ENCODE results near the gene CSTB.

The CSTB gene

DNA sequence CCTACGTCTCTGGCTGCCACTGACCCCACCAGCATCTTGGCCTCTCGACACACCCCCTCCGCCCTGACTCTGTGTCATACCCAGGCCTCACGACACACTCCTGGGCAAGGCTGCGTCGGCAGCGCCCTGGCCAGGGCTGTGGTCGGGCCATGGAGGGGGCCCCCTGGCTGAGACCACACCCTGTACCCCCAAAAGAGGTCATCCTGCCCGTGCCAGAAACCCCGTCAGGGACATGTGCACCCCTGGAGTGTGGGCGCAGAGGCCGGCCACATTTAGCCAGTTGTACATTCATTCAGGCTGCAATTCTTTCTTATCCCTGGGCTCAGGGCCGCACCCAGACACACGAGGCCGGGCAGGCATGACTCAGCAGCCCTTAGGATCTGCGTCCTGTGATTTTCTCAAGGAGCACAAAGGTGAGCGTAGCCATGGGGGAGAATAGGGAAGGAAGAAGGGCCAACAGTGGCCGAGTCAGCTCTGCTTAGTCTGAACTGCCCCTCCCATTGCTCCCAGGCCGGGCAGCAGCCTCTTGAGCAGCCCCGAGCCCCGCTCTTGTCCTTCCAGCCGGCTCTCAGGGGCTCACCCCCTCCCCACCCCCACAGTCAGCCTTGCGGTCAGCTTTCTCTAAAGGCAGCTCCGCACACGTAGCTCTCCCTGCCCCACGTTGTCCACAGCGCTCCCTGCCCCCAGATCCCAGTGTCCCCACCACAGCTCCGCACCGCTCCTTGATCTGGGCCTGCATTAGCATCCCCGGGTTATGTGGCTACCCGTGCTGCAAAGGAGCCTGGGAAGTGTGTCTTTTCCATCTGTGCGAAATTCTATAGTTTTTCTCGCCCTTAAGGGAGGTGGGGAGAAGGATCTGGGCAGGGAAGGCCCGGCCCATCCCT, 7.9 kb downstream of the CSTB start:
- H3K4me3 Mint-ChIP-seq = no peak overlapping the region
- H3K4me1 Mint-ChIP-seq = peaks cover 5% of the 10 kb centered on the region
- no peaks in the 10 kb centered on the region for H3K27me3 Mint-ChIP-seq
- H3K27ac Mint-ChIP-seq = no peak overlapping the region
- H3K36me3 Mint-ChIP-seq = peaks cover 3% of the 10 kb centered on the region
- no peaks in the 10 kb centered on the region for H3K9me3 Mint-ChIP-seq

GRCh38 chr21:43767498-43767983, 8.6 kb downstream of the CSTB start:
- H3K4me1 Mint-ChIP-seq = peaks cover 5% of the 10 kb centered on the region
- H3K27me3 Mint-ChIP-seq = no peaks in the 10 kb centered on the region
- H3K36me3 Mint-ChIP-seq = peaks cover 3% of the 10 kb centered on the region
- no peaks in the 10 kb centered on the region for H3K9me3 Mint-ChIP-seq
- no peak overlapping the region for H3K27ac Mint-ChIP-seq
- H3K4me3 Mint-ChIP-seq = no peak overlapping the region

DNA sequence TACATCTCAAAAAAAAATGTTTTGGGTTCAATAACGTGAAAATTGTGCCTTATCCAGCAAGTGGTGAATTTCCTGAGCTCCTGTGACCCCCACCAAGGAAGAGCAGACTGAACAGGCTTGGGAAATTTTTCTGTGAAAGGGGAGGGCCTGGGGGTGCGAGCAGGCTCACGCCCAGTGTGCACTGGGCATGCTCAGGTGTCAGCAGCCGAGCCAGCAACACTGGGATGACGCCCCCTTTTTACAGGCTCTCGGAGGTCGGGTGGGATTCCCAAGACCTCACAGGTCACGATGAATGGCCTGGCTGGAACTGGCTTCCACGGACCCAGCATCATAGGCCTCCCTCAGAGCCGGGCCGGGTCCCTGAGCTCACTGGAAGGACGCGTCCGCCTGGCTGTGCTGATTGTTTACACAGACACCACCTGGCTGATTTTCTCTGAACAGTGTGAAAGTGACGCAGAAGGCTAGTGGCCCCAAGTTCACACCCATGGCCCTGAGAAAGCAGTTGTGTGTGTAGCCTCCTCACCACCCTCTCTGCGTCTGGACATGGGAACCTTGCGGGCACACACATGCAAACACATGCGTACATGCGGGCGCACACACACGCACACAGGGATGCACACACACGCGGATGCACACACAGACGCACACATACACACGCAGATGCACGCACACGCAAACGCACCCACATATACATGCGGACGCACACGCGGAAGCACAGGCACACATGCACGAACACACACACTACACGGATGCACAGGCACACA, 9.2 kb downstream of the CSTB start:
- peaks cover 5% of the 10 kb centered on the region for H3K4me1 Mint-ChIP-seq
- no peak overlapping the region for H3K27ac Mint-ChIP-seq
- H3K27me3 Mint-ChIP-seq = no peaks in the 10 kb centered on the region
- peaks cover 3% of the 10 kb centered on the region for H3K36me3 Mint-ChIP-seq
- H3K4me3 Mint-ChIP-seq = no peak overlapping the region
- no peaks in the 10 kb centered on the region for H3K9me3 Mint-ChIP-seq

DNA sequence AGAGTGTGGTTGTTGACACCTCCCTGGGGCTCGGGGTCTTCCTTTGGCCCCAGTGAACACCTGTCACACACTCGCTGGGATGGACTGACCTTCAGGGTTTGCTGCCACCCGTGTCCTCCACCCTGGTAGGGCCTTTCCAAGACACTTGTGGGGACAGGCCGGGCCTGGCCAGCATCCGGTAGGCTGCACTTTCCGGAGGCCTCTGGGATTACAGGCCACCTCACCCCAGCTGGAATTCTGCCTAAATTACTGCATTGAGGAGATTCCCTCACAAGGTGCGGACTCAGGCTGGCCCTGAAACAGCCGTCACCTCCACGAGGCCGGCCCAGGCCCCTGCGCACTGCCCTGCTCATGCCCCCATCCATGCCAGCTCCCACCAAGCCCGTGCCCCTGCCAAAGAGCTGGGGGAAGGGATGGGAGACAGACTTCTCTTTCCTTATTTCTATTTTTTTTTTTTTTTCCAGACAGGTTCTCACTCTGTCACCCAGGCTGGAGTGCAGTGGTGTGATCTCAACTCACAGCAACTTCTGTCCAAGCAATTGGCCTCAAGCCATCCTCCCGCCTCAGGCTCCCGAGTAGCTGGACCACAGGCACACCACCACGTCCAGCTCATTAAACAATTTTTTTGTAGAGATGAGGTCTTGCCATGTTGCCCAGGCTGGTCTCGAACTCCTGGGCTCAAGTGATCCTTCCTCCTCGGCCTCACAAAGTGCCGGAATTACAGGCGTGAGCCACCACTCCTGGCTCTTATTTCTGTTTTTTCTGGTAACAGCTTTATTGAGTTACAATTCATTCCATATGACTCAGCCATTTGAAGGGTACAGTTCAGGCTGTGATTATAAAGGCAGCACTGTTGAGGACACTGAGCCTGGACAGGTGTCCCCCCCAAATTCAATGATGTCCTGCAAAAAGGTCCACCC, 11.3 kb downstream of the CSTB start:
- H3K27me3 Mint-ChIP-seq = no peaks in the 10 kb centered on the region
- H3K4me3 Mint-ChIP-seq = no peak overlapping the region
- H3K9me3 Mint-ChIP-seq = no peaks in the 10 kb centered on the region
- H3K4me1 Mint-ChIP-seq = no peaks in the 10 kb centered on the region
- no peaks in the 10 kb centered on the region for H3K36me3 Mint-ChIP-seq
- no peak overlapping the region for H3K27ac Mint-ChIP-seq

DNA sequence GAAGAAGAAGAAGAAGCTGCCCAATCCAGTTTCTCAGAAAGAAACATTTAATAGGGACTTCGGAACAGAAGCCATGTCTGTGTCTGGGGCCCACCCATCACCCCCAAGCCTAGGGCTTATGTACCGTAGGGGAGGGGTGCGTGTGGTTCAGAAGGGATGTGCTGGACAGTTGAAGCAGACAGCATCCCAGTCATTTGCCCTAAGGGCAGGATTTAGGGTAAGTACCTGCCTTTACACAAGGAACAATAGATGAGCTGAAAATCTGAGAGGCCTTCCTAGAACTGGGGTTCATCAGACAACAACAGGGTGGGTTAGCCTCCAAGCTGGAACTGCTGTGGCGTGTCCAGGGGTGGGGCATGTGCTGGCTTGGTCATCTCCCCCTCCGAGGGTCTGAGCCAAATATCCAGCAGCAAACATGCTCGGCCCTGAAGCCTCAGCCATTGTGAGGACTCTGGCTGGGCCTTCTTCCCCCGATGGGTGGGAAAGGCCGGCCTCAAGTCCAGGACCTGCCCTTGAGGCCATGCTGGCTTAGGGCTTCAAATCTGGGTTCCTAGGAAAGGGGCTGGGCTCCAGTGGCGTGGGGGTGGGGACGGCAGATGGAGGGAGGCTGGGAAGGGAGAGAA, 12.1 kb downstream of the CSTB start:
- no peak overlapping the region for H3K27ac Mint-ChIP-seq
- H3K27me3 Mint-ChIP-seq = no peaks in the 10 kb centered on the region
- H3K36me3 Mint-ChIP-seq = no peaks in the 10 kb centered on the region
- no peak overlapping the region for H3K4me3 Mint-ChIP-seq
- no peaks in the 10 kb centered on the region for H3K4me1 Mint-ChIP-seq
- no peaks in the 10 kb centered on the region for H3K9me3 Mint-ChIP-seq

- Mint-ChIP-seq H3K4me3 (no peak overlapping the region), H3K27ac (no peak overlapping the region), H3K27me3 (no peaks in the 10 kb centered on the region), H3K36me3 (no peaks in the 10 kb centered on the region), H3K4me1 (no peaks in the 10 kb centered on the region), H3K9me3 (no peaks in the 10 kb centered on the region)
Measured at GRCh38 chr21:43762303-43763128, 13.6 kb downstream of the CSTB start.

- Mint-ChIP-seq H3K4me1 (no peaks in the 10 kb centered on the region), H3K4me3 (no peak overlapping the region), H3K27me3 (no peaks in the 10 kb centered on the region), H3K9me3 (no peaks in the 10 kb centered on the region), H3K36me3 (no peaks in the 10 kb centered on the region), H3K27ac (no peak overlapping the region)
Measured at GRCh38 chr21:43761886-43762285, 14.2 kb downstream of the CSTB start.

DNA sequence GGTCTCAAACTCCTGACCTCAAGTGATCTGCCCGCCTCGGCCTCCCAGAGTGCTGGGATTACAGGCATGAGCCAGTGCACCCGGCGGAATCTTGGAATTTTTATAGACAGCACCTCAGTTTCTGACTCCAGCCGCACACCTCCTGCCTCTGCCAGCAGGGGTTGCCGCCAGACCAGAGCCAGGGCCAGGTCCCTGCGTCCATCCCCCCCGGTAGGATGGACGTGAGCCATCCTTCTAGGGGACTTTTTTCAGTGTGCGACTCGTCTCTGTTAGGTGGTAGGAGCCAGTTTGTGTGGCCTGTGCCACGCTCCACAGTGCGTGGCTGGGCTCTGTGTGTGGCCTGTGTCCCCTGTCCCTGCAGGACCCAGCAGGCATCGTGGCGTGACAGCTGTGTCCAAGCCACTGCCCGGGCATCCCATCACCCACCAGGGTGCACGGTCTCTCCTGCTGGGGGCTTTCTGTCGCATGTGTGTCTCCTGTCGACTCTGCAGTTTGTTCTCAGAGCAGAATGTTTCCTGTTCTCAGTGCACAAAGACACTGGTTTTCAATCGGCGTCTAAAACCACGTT, 15.6 kb downstream of the CSTB start:
- Mint-ChIP-seq H3K4me1 (no peaks in the 10 kb centered on the region), H3K9me3 (no peaks in the 10 kb centered on the region), H3K4me3 (no peak overlapping the region), H3K36me3 (no peaks in the 10 kb centered on the region), H3K27ac (no peak overlapping the region), H3K27me3 (no peaks in the 10 kb centered on the region)

DNA sequence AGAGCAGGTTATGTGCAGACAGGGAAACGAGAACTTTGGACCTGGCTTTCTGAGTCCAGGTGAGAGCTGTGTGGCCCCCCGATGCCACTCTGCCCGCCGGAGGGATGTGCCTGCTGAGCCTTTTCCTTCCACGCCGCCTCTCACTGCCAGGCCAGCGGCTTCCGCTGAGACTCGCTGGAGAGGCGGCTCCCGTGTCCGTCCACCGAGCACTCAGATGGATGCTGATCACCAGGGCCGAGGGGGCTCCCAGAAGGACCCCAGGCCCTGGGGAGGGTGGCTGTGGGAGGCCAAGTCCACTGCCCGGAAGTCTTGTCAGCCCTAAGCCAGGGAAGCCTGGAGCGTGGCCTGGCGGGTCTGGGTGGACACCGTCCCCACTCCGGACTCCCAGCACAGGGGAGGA, 16.5 kb downstream of the CSTB start:
- H3K9me3 Mint-ChIP-seq = no peaks in the 10 kb centered on the region
- H3K27ac Mint-ChIP-seq = no peak overlapping the region
- no peaks in the 10 kb centered on the region for H3K36me3 Mint-ChIP-seq
- no peaks in the 10 kb centered on the region for H3K4me1 Mint-ChIP-seq
- no peaks in the 10 kb centered on the region for H3K27me3 Mint-ChIP-seq
- H3K4me3 Mint-ChIP-seq = no peak overlapping the region

DNA sequence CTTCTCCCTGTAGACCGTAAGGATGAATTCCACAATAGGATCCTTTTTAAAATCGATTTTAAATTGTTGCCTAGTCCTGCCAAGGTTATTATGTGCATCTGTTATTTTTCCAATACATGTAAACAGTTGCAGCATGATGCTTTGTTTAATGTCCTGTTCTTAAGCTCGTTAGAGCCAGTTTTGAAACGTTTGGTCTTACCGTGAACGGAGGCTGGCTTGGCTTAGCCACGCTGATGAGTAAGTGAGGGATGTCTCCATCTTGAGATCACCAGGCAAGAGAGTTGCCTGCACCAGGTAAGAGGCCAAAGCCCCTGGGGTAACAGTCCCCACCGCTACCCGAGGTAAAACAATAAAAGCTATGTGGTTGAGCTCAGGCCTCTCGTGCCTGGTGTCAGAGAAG, 17.3 kb downstream of the CSTB start:
- Mint-ChIP-seq H3K4me3 (no peak overlapping the region), H3K4me1 (no peaks in the 10 kb centered on the region), H3K27me3 (no peaks in the 10 kb centered on the region), H3K9me3 (no peaks in the 10 kb centered on the region), H3K36me3 (peaks cover 3% of the 10 kb centered on the region), H3K27ac (peak overlapping the region; percentile 17)

DNA sequence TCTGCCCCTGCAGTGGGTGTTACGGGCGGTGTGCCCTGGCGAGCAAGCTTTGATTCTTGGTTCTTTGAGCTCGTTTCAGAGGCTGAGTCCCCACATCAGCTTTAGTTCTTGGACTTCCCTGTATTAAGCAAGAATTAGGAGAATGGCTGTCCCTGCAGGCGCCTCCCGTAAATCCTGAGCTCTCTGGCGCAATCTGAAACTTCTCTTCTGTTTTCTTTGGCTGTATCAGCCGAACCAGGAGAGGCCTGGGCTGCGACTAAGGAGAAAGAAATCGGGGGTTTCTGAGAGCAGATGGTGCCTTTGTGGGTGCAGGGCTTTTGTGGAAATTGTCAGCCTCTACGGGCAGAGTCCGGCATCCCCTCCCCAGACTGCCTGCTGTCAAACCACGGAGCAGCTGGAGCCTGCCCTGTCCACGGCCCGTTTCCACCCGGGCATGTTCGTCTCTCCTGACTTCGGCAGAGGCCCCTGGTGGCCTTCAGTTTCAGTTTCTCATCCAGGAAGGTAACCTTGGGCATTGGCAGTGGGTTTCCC, 17.9 kb downstream of the CSTB start:
- Mint-ChIP-seq H3K27ac (no peak overlapping the region), H3K4me1 (no peaks in the 10 kb centered on the region), H3K9me3 (no peaks in the 10 kb centered on the region), H3K27me3 (no peaks in the 10 kb centered on the region), H3K4me3 (no peak overlapping the region), H3K36me3 (peaks cover 3% of the 10 kb centered on the region)

DNA sequence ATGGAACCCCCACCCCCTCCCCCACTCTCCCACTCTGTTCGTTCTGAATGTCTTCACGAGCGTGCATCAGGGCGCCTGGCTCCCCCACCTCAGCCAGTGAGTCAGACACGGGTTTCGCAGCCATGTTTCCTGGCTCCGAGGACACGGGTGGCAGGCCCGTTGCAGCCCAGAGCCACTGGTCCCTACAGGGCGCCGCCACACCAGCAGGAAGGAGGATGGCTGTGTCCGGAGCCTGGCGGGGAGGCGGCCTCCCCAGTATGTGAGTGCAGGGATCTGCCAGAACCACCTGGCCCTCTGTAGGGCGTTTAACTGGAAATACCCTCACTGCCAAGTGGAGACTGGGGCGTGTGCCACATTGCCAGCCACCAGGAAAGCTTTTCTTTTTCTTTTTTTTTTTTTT, 18.5 kb downstream of the CSTB start:
- no peak overlapping the region for H3K27ac Mint-ChIP-seq
- peaks cover 3% of the 10 kb centered on the region for H3K36me3 Mint-ChIP-seq
- no peaks in the 10 kb centered on the region for H3K9me3 Mint-ChIP-seq
- H3K27me3 Mint-ChIP-seq = no peaks in the 10 kb centered on the region
- no peaks in the 10 kb centered on the region for H3K4me1 Mint-ChIP-seq
- H3K4me3 Mint-ChIP-seq = no peak overlapping the region

DNA sequence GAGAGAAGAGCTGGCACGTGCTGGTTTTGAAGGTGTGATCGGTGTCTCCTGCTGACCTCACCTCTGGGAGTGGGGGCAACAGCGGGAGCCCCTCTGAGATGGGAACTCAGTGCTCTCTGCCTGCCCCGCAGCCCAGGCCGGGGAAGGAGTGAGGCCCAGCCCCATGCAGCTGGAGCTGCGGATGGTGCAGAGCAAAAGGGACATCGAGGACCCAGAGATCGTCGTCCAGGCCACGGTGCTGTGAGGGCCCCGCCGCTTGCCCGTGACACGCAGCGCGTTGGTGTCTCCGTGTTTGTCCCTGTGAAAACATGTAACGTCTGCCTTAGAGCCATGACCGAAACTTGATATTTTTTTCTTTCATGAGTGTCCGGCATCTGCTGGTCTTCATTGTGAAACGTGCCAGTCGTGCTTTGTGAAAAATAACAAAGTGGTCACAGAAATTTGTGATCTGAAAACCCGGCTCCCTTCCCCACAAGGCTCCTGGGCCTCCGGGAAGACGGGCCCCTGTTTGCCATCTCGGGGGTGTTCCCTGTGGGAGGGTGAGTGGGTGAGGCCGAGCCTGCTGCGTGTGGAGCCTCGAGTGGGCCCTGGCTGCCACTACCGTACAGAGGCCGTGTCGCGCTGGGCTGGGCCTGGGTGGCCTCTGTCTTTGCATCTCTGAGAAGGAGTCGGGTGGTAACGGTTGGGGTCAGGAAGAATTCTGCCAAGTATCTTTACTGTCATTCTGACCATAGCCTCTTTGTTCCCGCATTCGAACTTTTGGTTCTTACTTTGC, 20.1 kb downstream of the CSTB start:
- H3K27ac Mint-ChIP-seq = no peak overlapping the region
- H3K9me3 Mint-ChIP-seq = no peaks in the 10 kb centered on the region
- peaks cover 3% of the 10 kb centered on the region for H3K36me3 Mint-ChIP-seq
- no peak overlapping the region for H3K4me3 Mint-ChIP-seq
- H3K27me3 Mint-ChIP-seq = no peaks in the 10 kb centered on the region
- H3K4me1 Mint-ChIP-seq = no peaks in the 10 kb centered on the region
